Smooth muscle cell (in vitro differentiated cells): ENCODE data around the gene ZNF695. TPM values are rescaled to one million over a fixed set of nuclear protein-coding genes. Genes with fewer than 3 reads are reported as not detected.

Experiments used
- DNase-seq: peaks from one replicate; lab custom pipeline; 2025; ENCODE audit not compliant: unreplicated experiment; lab: John Stamatoyannopoulos, UW
- H2AFZ ChIP-seq: fragments of 200-600 bp; sonication (generic); 2 replicates; pipeline ENCODE4 v1.6.0; 2016; ENCODE audit warnings: antibody characterized with exemption, low read depth, mild to moderate bottlenecking
- H3F3A ChIP-seq: fragments of 200-600 bp; sonication (generic); 2 replicates; pipeline ENCODE4 v1.6.0; 2017; ENCODE audit warnings: antibody characterized with exemption, low read depth
- H3K27ac ChIP-seq: fragments of 200-600 bp; sonication (generic); 2 replicates; pipeline ENCODE4 v1.5.1; 2016; ENCODE audit warnings: low read depth, mild to moderate bottlenecking
- H3K27me3 ChIP-seq: fragments of 200-600 bp; sonication (generic); 2 replicates; pipeline ENCODE4 v1.6.1; 2016; ENCODE audit warnings: low read depth, mild to moderate bottlenecking
- H3K36me3 ChIP-seq: fragments of 200-600 bp; sonication (generic); 2 replicates; pipeline ENCODE4 v1.5.1; 2016; ENCODE audit warnings: low read depth
- H3K4me1 ChIP-seq: fragments of 200-600 bp; sonication (generic); 2 replicates; pipeline ENCODE4 v1.5.1; 2016; ENCODE audit warnings: low read depth
- H3K4me2 ChIP-seq: fragments of 200-600 bp; sonication (generic); 2 replicates; pipeline ENCODE4 v1.6.0; 2016; ENCODE audit warnings: mild to moderate bottlenecking
- H3K4me3 ChIP-seq: fragments of 200-600 bp; sonication (generic); 2 replicates; pipeline ENCODE4 v1.5.1; 2016; ENCODE audit warnings: mild to moderate bottlenecking
- H3K79me2 ChIP-seq: fragments of 200-600 bp; sonication (generic); 2 replicates; pipeline ENCODE4 v1.6.0; 2016; ENCODE audit warnings: low read depth, mild to moderate bottlenecking
- H3K9ac ChIP-seq: fragments of 200-600 bp; sonication (generic); 2 replicates; pipeline ENCODE4 v1.6.0; 2016; ENCODE audit warnings: low read depth
- H3K9me3 ChIP-seq: fragments of 200-600 bp; sonication (generic); replicated peaks from 2 replicates; pipeline ENCODE4 v1.5.1; 2016; ENCODE audit warnings: low read depth
- H4K20me1 ChIP-seq: fragments of 200-600 bp; sonication (generic); 2 replicates; pipeline ENCODE4 v1.6.0; 2016; ENCODE audit warnings: low read depth
- WGBS: methylation state at CpG from one replicate; pipeline ENCODE4 v1.1.7; 2016; ENCODE audit warnings: low lambda C conversion rate; 5-methylcytosine and 5-hydroxymethylcytosine counted together
- polyA plus RNA-seq: library from polyadenylated mRNA; unstranded; fragments of >200 nt; fragmentation: Nextera tagmentation; extraction: Ambion mirVana; gene quantifications from 2 replicates; pipeline ENCODE4 v1.2.1, GENCODE V29; 2016
- total RNA-seq: library from RNA; depleted of rRNA; stranded (reverse); fragments of >200 nt; gene quantifications from 2 replicates; pipeline ENCODE4 v1.2.3, GENCODE V29; 2014
- TF ChIP-seq, protein P1 (sequence below): fragments of 200-600 bp; sonication (generic); IDR thresholded peaks from 2 replicates; pipeline ENCODE4 v1.5.1; 2017; ENCODE audit warnings: borderline replicate concordance, mild to moderate bottlenecking, antibody characterized with exemption; ENCODE audit not compliant: insufficient read depth, poor library complexity, severe bottlenecking

ZNF695 gene
- total and polyA plus RNA-seq, 2 experiments from 2014 or later: 0.54 to 2.7 TPM

- Histone ChIP-seq H3K4me1 (peaks cover 12% of the 10 kb centered on the region), H3K4me3 (no peak overlapping the region), H3K36me3 (no peaks in the 10 kb centered on the region), H4K20me1 (no peaks in the 10 kb centered on the region), H3K27me3 (no peaks in the 10 kb centered on the region), H3K27ac (no peak overlapping the region), H3K79me2 (no peaks in the 10 kb centered on the region), H3K4me2 (no peak overlapping the region), H3F3A (no peaks in the 10 kb centered on the region), H3K9ac (no peak overlapping the region), H2AFZ (no peak overlapping the region), H3K9me3 (no peaks in the 10 kb centered on the region)
- TF ChIP-seq, protein P1, sequence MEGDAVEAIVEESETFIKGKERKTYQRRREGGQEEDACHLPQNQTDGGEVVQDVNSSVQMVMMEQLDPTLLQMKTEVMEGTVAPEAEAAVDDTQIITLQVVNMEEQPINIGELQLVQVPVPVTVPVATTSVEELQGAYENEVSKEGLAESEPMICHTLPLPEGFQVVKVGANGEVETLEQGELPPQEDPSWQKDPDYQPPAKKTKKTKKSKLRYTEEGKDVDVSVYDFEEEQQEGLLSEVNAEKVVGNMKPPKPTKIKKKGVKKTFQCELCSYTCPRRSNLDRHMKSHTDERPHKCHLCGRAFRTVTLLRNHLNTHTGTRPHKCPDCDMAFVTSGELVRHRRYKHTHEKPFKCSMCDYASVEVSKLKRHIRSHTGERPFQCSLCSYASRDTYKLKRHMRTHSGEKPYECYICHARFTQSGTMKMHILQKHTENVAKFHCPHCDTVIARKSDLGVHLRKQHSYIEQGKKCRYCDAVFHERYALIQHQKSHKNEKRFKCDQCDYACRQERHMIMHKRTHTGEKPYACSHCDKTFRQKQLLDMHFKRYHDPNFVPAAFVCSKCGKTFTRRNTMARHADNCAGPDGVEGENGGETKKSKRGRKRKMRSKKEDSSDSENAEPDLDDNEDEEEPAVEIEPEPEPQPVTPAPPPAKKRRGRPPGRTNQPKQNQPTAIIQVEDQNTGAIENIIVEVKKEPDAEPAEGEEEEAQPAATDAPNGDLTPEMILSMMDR: no peak
- 91% methylated on average over 1 of the region's 1 CpG for WGBS
- DNase-seq: no peak
Measured at GRCh38 chr1:246959944-246960693, 47.7 kb downstream of the ZNF695 start.

GRCh38 chr1:246954126-246954525, 53.7 kb downstream of the ZNF695 start:
- Histone ChIP-seq H3K4me3 (no peak overlapping the region), H3F3A (no peaks in the 10 kb centered on the region), H3K27ac (no peak overlapping the region), H4K20me1 (no peaks in the 10 kb centered on the region), H3K9me3 (no peaks in the 10 kb centered on the region), H3K4me1 (no peaks in the 10 kb centered on the region), H3K4me2 (no peak overlapping the region), H2AFZ (no peak overlapping the region), H3K36me3 (no peaks in the 10 kb centered on the region), H3K9ac (no peak overlapping the region), H3K27me3 (no peaks in the 10 kb centered on the region), H3K79me2 (no peaks in the 10 kb centered on the region)
- no peak for DNase-seq
- TF ChIP-seq, protein P1: no peak
- WGBS: 94% methylated on average over 4 of the region's 4 CpGs

DNA sequence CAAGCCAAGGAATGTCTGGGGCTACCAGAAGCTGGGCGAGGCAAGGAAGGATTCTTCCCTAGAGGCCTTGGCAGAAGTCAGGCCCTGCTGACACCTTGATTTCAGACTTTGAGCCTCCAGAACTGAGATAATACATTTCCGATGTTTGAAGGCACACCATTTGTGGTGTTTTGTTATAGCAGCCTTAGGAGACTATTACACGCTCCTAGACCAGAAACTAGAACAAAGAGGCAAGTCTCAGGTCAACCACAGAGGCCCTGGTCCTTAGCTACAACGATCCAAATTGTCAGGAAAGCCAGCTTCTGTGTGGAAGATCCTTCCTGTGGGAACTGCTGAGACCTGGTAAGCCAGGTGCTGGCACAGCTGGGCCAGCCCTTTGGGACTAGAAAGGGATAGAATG, 56.4 kb downstream of the ZNF695 start:
- 98% methylated on average over 4 of the region's 4 CpGs for WGBS
- Histone ChIP-seq H3K27me3 (no peaks in the 10 kb centered on the region), H3K36me3 (no peaks in the 10 kb centered on the region)

More for the DNA sequence above, 56.4 kb downstream of the ZNF695 start:
- H3F3A ChIP-seq: no peaks in the 10 kb centered on the region
- H3K4me3 ChIP-seq: no peak overlapping the region
- no peaks in the 10 kb centered on the region for H3K79me2 ChIP-seq
- no peaks in the 10 kb centered on the region for H3K4me1 ChIP-seq
- no peak overlapping the region for H3K9ac ChIP-seq
- H3K27ac ChIP-seq: no peak overlapping the region
- H3K9me3 ChIP-seq: no peaks in the 10 kb centered on the region
- no peak overlapping the region for H3K4me2 ChIP-seq
- TF ChIP-seq, protein P1: no peak
- no peaks in the 10 kb centered on the region for H4K20me1 ChIP-seq
- no peak for DNase-seq
- H2AFZ ChIP-seq: no peak overlapping the region
